Osteocyte (in vitro differentiated cells): ENCODE data around the gene SBK1. TPM values are rescaled to one million over a fixed set of nuclear protein-coding genes. Genes with fewer than 3 reads are reported as not detected.
"Not testable (repeated sequence)": the region's sequence is repeated elsewhere in the genome, so short reads cannot be mapped to it uniquely, and the experiment has no call there.

Source experiments
- DNase-seq: peaks from one replicate; pipeline ENCODE4 v3.0.0; 2021; ENCODE audit warnings: mixed read lengths; ENCODE audit not compliant: unreplicated experiment; ENCODE audit errors: extremely low spot score
- H3K27ac Mint-ChIP-seq: one replicate; pipeline ENCODE4 v1.8.0; 2021; ENCODE audit warnings: mild to moderate bottlenecking, mixed read lengths; ENCODE audit not compliant: unreplicated experiment
- H3K27me3 Mint-ChIP-seq: one replicate; pipeline ENCODE4 v1.8.0; 2021; ENCODE audit warnings: mixed read lengths; ENCODE audit not compliant: unreplicated experiment
- H3K36me3 Mint-ChIP-seq: one replicate; pipeline ENCODE4 v1.8.0; 2021; ENCODE audit warnings: mixed read lengths; ENCODE audit not compliant: unreplicated experiment
- H3K4me1 Mint-ChIP-seq: one replicate; pipeline ENCODE4 v1.8.0; 2021; ENCODE audit warnings: mixed read lengths; ENCODE audit not compliant: unreplicated experiment
- H3K4me3 Mint-ChIP-seq: one replicate; pipeline ENCODE4 v1.8.0; 2021; ENCODE audit warnings: mild to moderate bottlenecking, moderate library complexity, mixed read lengths; ENCODE audit not compliant: unreplicated experiment
- H3K9me3 Mint-ChIP-seq: one replicate; pipeline ENCODE4 v1.8.0; 2021; ENCODE audit warnings: mixed read lengths; ENCODE audit not compliant: unreplicated experiment
- total RNA-seq: library from RNA; stranded (reverse); gene quantifications from 2 replicates; pipeline ENCODE4 v1.2.1, GENCODE V29; 2021
- TF ChIP-seq, protein P1 (sequence below): fragments of 200-600 bp; sonication (generic); IDR thresholded peaks from 2 replicates; pipeline ENCODE4 v1.5.0; 2021; ENCODE audit warnings: antibody characterized with exemption, mild to moderate bottlenecking, moderate library complexity

Gene SBK1
- total RNA-seq, 1 donor from 2014 or later: 5.0 TPM

DNA sequence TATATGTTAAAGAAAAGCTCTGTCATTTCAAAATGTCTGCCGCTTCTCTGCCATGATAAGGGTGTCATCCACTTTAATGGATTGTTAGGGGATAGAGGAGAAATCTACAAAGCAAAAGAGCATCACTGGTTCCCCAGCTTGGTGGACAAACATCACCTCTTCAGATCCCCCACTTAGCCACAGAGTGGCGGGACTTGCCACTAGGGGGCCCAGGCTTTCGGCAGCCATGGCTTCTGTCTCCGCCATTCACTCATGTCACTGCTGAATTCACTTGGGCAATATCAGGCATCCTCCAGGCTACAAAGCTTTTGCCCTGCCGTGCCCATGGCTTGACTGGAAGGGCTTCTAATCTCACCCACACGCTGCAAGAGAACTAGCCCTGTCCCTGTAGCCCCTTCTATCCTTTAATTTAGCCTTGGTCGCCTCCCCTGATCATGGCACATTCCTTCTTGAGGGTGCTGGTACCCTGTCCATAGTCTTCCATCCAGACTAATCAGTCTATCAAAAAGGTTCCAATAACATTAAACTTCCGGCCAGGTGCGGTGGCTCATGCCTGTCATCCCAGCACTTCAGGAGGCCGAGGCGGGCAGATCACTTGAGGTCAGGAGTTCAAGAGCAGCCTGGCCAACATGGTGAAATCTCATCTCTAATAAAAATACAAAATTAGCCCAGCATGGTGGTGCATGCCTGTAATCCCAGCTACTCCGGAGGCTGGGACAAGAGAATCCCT lies 34.7 kb downstream of the SBK1 start:
- H3K4me1 Mint-ChIP-seq: no peaks in the 10 kb centered on the region
- no peaks in the 10 kb centered on the region for H3K36me3 Mint-ChIP-seq
- DNase-seq: no peak
- H3K9me3 Mint-ChIP-seq: no peaks in the 10 kb centered on the region
- no peak overlapping the region for H3K27ac Mint-ChIP-seq
- no peak overlapping the region for H3K4me3 Mint-ChIP-seq
- TF ChIP-seq, protein P1, sequence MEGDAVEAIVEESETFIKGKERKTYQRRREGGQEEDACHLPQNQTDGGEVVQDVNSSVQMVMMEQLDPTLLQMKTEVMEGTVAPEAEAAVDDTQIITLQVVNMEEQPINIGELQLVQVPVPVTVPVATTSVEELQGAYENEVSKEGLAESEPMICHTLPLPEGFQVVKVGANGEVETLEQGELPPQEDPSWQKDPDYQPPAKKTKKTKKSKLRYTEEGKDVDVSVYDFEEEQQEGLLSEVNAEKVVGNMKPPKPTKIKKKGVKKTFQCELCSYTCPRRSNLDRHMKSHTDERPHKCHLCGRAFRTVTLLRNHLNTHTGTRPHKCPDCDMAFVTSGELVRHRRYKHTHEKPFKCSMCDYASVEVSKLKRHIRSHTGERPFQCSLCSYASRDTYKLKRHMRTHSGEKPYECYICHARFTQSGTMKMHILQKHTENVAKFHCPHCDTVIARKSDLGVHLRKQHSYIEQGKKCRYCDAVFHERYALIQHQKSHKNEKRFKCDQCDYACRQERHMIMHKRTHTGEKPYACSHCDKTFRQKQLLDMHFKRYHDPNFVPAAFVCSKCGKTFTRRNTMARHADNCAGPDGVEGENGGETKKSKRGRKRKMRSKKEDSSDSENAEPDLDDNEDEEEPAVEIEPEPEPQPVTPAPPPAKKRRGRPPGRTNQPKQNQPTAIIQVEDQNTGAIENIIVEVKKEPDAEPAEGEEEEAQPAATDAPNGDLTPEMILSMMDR: peak; percentile 73
- no peaks in the 10 kb centered on the region for H3K27me3 Mint-ChIP-seq

DNA sequence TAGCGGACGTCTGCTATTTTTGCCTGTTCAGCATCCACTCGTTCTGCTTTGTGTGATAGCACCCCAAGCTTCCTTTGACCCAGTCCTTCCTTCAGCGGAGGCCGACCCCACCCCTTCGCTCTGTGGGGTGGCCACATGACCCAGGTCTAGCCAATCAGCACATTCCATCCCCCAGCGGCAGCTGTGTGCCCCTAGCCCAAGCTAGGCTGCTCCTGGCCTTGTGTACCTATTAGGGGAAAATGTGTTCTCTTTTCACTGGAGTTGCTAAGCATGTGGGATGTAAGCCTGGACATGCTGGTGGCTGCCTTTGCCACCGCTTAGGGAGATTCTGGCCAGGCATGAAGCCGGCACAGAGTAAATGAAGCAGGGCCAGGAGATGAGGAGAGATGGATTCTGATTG lies 37.9 kb downstream of the SBK1 start:
- H3K27me3 Mint-ChIP-seq, H3K9me3 Mint-ChIP-seq, H3K27ac Mint-ChIP-seq, DNase-seq, H3K36me3 Mint-ChIP-seq, H3K4me3 Mint-ChIP-seq, H3K4me1 Mint-ChIP-seq: not testable (repeated sequence)

DNA sequence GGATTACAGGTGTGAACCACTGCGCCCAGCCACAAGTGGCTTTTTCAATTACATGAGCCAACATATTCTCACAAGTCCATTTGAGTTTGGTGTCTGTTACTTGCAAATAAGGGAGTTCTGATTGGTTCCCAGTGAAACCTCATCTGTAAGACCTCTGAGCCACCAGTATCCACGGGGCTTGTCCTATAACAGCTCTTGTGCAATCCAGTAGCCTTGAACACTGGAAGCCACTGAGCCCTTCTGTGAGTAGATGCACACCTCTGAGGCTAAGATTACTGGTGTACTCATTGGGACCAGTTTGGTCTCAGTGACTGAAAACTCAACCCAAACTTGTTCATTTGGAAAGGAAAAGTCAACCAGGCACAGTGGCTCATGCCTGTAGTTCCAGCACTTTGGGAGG lies 38.7 kb downstream of the SBK1 start:
- H3K4me3 Mint-ChIP-seq, H3K9me3 Mint-ChIP-seq, H3K27ac Mint-ChIP-seq, H3K4me1 Mint-ChIP-seq, H3K36me3 Mint-ChIP-seq, H3K27me3 Mint-ChIP-seq: not testable (repeated sequence)
- DNase-seq: peak; percentile 11

DNA sequence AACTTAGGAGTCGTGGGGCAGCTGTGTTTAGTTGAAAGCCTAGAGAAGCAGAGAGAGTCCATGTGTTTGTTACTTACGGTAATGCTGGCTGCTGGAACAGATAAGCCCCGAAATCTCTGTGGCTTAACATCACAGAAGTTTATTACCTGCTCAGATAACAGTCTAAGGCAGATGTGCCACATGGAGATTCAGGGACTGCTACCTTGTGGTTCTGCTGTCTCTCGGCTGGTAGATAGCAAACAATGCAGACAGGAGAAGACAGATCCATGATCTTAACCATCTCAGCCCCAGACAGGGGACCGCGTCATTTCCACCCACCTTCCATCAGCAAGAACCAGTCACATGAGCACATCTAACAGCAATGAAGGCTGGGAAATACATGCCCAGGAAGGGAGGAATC lies 40.3 kb downstream of the SBK1 start:
- not testable (repeated sequence) for H3K27ac Mint-ChIP-seq, H3K4me1 Mint-ChIP-seq, H3K36me3 Mint-ChIP-seq

DNA sequence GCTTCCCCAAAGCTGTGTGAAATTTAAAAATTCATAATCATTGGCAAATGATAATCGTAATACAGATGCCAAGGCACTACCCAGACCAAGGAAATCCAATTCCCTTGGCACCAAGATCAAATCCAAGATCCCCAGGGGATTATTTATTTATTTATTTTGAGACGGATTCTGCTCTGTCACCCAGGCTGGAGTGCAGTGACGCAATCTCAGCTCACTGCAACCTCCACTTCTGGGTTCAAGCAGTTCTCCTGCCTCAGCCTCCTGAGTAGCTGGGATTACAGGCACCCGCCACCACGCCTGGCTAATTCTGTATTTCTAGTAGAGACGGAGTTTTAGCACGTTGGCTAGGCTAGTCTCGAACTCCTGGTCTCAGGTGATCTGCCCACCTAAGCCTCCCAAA lies 43.4 kb downstream of the SBK1 start:
- H3K4me3 Mint-ChIP-seq, H3K4me1 Mint-ChIP-seq, DNase-seq, H3K36me3 Mint-ChIP-seq, H3K27me3 Mint-ChIP-seq, H3K27ac Mint-ChIP-seq, H3K9me3 Mint-ChIP-seq: not testable (repeated sequence)

More for the DNA sequence above, 40.3 kb downstream of the SBK1 start:
- not testable (repeated sequence) for DNase-seq, H3K9me3 Mint-ChIP-seq, H3K4me3 Mint-ChIP-seq, H3K27me3 Mint-ChIP-seq

DNA sequence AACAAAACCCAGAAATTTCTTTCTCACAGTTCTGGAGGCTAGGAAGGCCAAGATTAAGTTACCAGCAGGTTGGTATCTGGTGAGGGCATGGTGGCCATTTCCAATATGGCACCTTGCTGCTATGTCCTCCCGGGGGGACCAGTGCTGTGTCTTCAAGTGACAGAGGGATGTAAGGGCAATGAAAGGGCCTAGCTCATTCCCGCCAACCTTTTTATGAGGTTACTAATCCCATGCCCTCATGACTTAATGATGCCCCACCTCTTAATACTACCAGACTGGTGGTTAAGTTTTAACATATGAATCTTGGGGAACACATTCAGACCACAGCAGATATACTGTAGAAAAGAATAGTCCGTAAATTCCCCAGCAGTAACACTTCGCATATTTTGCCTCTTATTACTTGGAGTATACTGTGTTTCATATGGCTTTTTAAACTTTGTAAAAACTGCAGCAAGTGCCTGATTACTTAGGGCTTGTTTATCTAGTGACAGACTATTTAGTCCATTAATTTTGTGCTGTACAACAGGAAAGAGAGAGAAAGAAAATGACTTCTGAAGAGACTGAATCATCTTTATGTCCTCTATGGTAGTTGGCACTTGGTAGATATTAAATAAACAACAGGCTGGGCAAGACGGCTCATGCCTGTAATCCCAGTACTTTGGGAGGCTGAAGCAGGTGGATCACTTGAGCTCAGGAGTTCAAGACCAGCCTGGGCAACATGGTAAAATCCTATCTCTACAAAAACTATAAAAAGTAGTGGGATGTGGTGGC lies 44.8 kb downstream of the SBK1 start:
- H3K36me3 Mint-ChIP-seq, H3K4me1 Mint-ChIP-seq, DNase-seq, H3K9me3 Mint-ChIP-seq, H3K27me3 Mint-ChIP-seq, H3K27ac Mint-ChIP-seq, H3K4me3 Mint-ChIP-seq: not testable (repeated sequence)

DNA sequence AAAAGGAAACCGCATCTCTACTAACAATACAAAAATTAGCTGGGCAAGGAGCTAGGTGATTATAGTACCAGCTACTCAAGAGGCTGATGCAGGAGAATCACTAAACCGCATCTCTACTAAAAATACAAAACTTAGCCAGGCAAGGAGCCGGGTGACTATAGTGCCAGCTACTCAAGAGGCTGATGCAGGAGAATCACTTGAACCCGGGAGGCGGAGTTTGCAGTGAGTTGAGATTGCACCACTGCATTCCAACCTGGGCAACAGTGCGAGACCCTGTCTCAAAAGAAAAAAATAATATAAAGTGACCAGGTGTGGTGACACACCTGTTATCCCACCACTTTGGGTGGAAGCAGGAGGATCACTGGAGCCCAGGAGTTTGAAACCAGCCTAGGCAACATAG lies 45.9 kb downstream of the SBK1 start:
- not testable (repeated sequence) for H3K27me3 Mint-ChIP-seq, H3K9me3 Mint-ChIP-seq, H3K27ac Mint-ChIP-seq, H3K4me3 Mint-ChIP-seq, H3K4me1 Mint-ChIP-seq, DNase-seq, H3K36me3 Mint-ChIP-seq

DNA sequence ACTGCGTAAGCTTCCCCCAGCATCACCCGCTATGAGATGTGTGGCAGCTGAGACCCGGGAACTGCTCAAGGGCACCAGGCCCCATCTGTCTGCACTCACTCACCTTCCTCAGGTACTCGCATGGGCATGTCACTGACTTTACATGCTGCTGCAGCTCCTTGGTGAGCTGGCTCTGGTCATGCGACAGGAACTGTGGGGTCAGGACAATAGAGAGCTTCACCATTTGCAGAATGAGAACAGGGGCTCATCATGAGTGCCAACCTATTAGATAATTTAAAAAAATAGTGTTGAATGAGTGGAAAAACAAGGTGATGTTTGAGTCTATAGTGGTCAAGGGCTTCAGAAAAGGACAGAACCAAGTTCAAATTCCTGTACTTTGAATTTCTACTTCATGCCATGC lies 70.3 kb downstream of the SBK1 start:
- not testable (repeated sequence) for H3K4me1 Mint-ChIP-seq, H3K4me3 Mint-ChIP-seq, H3K36me3 Mint-ChIP-seq, H3K27ac Mint-ChIP-seq, H3K9me3 Mint-ChIP-seq, DNase-seq, H3K27me3 Mint-ChIP-seq

DNA sequence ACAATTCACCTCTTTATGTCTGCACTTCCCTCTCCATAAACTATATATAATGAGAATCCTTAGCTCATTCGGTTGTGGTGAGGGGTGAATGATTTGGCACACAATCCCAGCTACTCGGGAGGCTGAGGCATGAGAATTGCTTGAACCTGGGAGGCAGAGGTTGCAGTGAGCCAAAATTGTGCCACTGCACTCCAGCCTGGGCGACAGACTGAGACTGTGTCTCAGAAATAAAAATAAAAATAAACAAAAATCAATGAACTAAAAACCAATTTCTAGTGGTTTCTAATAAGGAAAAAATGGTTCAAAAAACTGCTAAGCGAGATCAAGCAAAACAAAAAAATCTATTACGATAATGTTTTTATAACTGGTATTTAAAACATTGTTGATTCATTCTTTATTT lies 71.1 kb downstream of the SBK1 start, which contains the start of gene NPIPB6:
TSS of gene NPIPB6 (minus strand) at position 101 of the 400 bp plus-strand sequence. CDS start 686 bp downstream, outside the sequence.
- not testable (repeated sequence) for H3K27me3 Mint-ChIP-seq, H3K4me1 Mint-ChIP-seq, DNase-seq, H3K27ac Mint-ChIP-seq, H3K36me3 Mint-ChIP-seq, H3K9me3 Mint-ChIP-seq, H3K4me3 Mint-ChIP-seq
